A549 (cell line): ENCODE data around the gene MZT2A. TPM values are rescaled to one million over a fixed set of nuclear protein-coding genes. Genes with fewer than 3 reads are reported as not detected.
"Not testable (repeated sequence)": the region's sequence is repeated elsewhere in the genome, so short reads cannot be mapped to it uniquely, and the experiment has no call there.

Experiments
- ATAC-seq, 2 experiments: fragments of 200-7000 bp in 1 of 2; fragments of >200 bp in 1 of 2; cut with Nextera tagmentation in 1 of 2; cut with Tn5 transposase in 1 of 2; 3 replicates each; pipeline versions ENCODE4 v1.8.0 to v1.9.1; 2018 to 2020; ENCODE audit warnings: mild to moderate bottlenecking in 1 of 2, moderate library complexity in 1 of 2
- CTCF ChIA-PET: fragments of 300-600 bp; sonication (Branson Sonifier 250); formaldehyde crosslinking; extraction: SDS; loops from one replicate; lab custom pipeline; 2021; ENCODE audit warnings: antibody characterized with exemption, inconsistent platforms; lab: Yijun Ruan, JAX
- POLR2A ChIA-PET: fragments of 350-600 bp; formaldehyde crosslinking; extraction: SDS; loops from one replicate; lab custom pipeline; 2021; ENCODE audit warnings: antibody characterized with exemption, inconsistent platforms; lab: Yijun Ruan, JAX
- DNase-seq, 2 experiments: peaks; one replicate each; pipeline versions ENCODE4 v3.0.0 to v3.0.0-alpha.2; 2011 to 2016; ENCODE audit warnings: low read depth in 1 of 2, low spot score in 1 of 2
- FAIRE-seq: peaks from 2 replicates; lab custom pipeline; 2011; peaks lifted over from hg19 to GRCh38; lab: Jason Lieb, UNC
- H3K27ac ChIP-seq, 2 experiments: fragments of >200 bp; sonication (Bioruptor Twin); formaldehyde crosslinking; 3 replicates each; pipeline ENCODE4 v1.5.1; 2016 to 2017
- H3K4me1 ChIP-seq: fragments of >200 bp; sonication (Bioruptor Twin); formaldehyde crosslinking; 3 replicates; pipeline ENCODE4 v1.6.1; 2016
- H3K4me2 ChIP-seq: fragments of >200 bp; sonication (Bioruptor Twin); formaldehyde crosslinking; 3 replicates; pipeline ENCODE4 v1.6.1; 2016
- H3K4me3 ChIP-seq: fragments of >200 bp; sonication (Bioruptor Twin); formaldehyde crosslinking; 3 replicates; pipeline ENCODE4 v1.5.1; 2016
- H3K9me3 ChIP-seq: fragments of >200 bp; sonication (Bioruptor Twin); formaldehyde crosslinking; 3 replicates; pipeline ENCODE4 v1.6.1; 2016
- WGBS: methylation state at CpG from one replicate; pipeline ENCODE4 v1.1.6; 2017; ENCODE audit errors: missing lambda C conversion rate; 5-methylcytosine and 5-hydroxymethylcytosine counted together
- polyA plus RNA-seq, 4 experiments: library from polyadenylated mRNA; depleted of rRNA in 3 of 4; stranded (reverse); fragments of >200 nt; fragmentation: RNase III in 1 of 4; extraction: RNeasy Plus Mini Kit Qiagen cat#74134 plus additional on column Dnase treatment in 1 of 4; gene quantifications; 2 replicates in 3 of 4; 3 replicates in 1 of 4; pipeline ENCODE4 v1.2.3, GENCODE V29; 2011 to 2017
- TF ChIP-seq, protein P1 (sequence below): fragments of >200 bp; sonication (Bioruptor Twin); formaldehyde crosslinking; IDR thresholded peaks from 3 replicates; pipeline ENCODE4 v1.5.1; 2016

MZT2A gene
- polyA plus RNA-seq, 2 of the 4 experiments (the other 2 are of a cell fraction) = 69.2 to 119 TPM

DNA sequence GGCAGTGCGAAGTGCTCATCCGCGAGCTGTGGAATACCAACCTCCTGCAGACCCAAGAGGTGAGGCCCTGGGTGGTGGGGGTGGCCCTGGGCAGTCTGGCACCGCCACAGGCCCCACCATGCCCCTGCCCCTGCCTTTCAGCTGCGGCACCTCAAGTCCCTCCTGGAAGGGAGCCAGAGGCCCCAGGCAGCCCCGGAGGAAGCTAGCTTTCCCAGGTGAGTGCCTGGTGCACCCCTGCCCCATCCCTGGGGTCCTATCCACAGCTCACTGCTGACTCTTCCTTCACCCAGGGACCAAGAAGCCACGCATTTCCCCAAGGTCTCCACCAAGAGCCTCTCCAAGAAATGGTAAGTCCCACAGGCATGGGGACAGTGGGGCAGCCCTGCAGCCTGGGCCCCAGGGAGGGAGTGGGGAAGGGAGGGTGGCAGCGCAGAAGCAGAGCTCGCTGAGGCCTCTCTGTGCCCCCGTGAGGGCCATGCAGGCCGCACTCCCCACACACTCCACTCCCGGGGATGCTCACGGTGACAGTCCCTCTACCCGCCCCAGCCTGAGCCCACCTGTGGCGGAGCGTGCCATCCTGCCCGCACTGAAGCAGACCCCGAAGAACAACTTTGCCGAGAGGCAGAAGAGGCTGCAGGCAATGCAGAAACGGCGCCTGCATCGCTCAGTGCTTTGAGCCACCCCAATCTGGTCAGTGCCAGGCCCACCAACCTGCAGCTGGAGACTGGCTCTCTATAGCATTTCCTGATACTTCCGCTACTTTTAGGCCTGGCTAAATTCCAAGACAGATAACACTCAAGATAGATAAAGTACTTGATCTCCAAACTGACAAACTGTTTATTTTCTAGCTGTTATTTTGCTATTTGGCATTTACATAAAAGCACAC, 40.8 kb upstream of the MZT2A start:
- H3K4me3 ChIP-seq, H3K9me3 ChIP-seq, H3K4me1 ChIP-seq, H3K4me2 ChIP-seq, H3K27ac ChIP-seq, CTCF ChIA-PET, ATAC-seq, POLR2A ChIA-PET, DNase-seq: not testable (repeated sequence)
- FAIRE-seq = peak; percentile 54
- WGBS = 83% methylated on average over 17 of the region's 23 CpGs

DNA sequence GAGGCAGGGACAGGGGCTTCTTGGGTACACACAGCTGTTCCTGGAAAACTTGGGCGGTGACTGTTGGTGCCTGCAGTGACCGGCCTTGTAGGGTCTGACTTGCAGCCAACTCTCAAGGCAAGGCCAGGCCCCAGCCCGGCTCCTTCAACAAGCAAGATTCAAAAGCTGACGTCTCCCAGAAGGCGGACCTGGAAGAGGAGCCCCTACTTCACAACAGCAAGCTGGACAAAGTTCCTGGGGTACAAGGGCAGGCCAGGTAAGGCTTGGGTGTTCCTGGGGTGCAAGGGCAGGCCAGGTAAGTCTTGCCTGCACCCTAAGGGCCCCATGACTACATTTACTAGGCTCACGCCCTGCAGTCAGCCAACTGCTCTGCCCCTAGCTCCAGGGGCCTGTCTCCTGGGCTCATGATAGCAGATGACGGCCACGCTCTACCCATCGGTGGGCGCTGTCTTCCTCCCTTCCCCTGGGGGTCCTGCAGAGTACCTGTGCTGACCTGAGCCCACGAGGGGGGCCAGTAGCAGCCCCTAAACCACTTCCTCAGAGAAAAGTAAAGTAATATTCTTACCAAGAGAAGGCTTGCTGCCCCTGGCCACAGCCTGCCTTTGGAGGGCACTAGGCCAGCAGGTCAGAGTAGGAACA, 39.5 kb upstream of the MZT2A start:
- 70% methylated on average over 5 of the region's 11 CpGs for WGBS
- H3K4me1 ChIP-seq, POLR2A ChIA-PET, H3K4me3 ChIP-seq, H3K9me3 ChIP-seq, FAIRE-seq, DNase-seq, H3K4me2 ChIP-seq, ATAC-seq, H3K27ac ChIP-seq, CTCF ChIA-PET: not testable (repeated sequence)

DNA sequence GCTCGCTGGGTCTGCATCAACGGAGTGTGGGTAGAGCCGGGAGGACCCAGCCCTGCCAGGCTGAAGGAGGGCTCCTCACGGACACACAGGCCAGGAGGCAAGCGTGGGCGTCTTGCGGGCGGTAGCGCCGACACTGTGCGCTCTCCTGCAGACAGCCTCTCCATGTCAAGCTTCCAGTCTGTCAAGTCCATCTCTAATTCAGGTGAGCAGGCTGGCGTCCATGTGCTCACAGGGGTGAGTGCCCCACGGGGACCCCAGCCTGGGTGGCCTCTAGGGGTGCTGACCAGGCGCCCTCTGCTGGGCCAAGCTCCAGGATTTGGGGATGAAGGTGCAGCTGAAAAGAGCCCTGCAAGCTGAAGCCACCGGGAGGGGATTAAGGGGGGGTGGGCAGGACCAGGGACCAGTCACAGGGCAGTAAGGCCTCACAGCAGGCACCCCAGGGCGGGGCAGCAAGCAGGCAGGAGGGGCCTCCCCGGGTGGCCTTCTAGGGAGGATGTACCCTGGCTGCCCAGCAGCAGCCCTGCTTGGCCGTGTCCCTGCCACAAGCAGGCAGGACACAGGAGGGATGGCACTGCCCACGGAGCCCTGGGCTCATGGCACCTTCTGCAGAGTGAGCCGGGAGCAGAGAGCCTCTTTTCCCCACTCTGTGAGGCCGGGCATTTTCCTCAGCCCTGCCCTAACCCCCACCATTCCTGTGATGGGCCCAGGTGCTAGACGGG, 38.6 kb upstream of the MZT2A start:
- FAIRE-seq, H3K27ac ChIP-seq, H3K9me3 ChIP-seq, H3K4me3 ChIP-seq, CTCF ChIA-PET, POLR2A ChIA-PET, H3K4me2 ChIP-seq, H3K4me1 ChIP-seq, DNase-seq: not testable (repeated sequence)
- ATAC-seq = peak in 1 of 2 experiments; percentile 15; a peak in 3 of 6 replicates
- WGBS = 91% methylated on average over 15 of the region's 22 CpGs
- TF ChIP-seq, protein P1, sequence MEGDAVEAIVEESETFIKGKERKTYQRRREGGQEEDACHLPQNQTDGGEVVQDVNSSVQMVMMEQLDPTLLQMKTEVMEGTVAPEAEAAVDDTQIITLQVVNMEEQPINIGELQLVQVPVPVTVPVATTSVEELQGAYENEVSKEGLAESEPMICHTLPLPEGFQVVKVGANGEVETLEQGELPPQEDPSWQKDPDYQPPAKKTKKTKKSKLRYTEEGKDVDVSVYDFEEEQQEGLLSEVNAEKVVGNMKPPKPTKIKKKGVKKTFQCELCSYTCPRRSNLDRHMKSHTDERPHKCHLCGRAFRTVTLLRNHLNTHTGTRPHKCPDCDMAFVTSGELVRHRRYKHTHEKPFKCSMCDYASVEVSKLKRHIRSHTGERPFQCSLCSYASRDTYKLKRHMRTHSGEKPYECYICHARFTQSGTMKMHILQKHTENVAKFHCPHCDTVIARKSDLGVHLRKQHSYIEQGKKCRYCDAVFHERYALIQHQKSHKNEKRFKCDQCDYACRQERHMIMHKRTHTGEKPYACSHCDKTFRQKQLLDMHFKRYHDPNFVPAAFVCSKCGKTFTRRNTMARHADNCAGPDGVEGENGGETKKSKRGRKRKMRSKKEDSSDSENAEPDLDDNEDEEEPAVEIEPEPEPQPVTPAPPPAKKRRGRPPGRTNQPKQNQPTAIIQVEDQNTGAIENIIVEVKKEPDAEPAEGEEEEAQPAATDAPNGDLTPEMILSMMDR = peak; percentile 23; the same call in 2 of the 3 replicates

DNA sequence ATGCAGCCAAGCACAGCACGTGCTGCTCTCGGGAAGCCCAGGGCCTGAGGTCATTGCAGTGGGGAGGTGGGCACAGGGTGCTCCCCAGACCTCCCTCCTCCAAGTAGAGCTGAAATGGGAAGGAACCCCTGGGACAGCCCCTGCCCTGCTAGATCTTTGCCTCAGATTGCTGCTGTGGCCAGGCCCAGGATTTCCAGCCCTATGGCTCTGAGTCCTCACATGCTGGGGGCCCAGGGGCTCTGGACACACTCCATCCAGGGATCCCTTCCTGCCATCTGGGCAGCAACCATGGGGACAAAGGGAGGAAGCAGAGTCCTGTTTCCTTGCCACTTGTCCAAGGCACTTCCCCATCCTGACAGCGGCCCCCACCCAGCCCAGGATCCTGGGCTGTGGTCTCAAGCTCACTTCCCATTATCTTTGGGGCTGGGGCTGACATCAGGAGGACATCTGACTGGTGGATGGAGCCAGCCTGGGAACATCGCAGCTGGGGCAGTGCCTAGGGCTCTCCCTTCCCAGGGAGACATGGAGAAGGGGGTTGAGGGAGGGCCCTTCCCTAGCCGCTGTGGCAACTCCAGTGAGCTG, 37.8 kb upstream of the MZT2A start:
- DNase-seq, CTCF ChIA-PET, H3K9me3 ChIP-seq, FAIRE-seq, POLR2A ChIA-PET, H3K27ac ChIP-seq, ATAC-seq, H3K4me2 ChIP-seq, H3K4me1 ChIP-seq, H3K4me3 ChIP-seq: not testable (repeated sequence)
- WGBS = 100% methylated on average over 2 of the region's 5 CpGs

DNA sequence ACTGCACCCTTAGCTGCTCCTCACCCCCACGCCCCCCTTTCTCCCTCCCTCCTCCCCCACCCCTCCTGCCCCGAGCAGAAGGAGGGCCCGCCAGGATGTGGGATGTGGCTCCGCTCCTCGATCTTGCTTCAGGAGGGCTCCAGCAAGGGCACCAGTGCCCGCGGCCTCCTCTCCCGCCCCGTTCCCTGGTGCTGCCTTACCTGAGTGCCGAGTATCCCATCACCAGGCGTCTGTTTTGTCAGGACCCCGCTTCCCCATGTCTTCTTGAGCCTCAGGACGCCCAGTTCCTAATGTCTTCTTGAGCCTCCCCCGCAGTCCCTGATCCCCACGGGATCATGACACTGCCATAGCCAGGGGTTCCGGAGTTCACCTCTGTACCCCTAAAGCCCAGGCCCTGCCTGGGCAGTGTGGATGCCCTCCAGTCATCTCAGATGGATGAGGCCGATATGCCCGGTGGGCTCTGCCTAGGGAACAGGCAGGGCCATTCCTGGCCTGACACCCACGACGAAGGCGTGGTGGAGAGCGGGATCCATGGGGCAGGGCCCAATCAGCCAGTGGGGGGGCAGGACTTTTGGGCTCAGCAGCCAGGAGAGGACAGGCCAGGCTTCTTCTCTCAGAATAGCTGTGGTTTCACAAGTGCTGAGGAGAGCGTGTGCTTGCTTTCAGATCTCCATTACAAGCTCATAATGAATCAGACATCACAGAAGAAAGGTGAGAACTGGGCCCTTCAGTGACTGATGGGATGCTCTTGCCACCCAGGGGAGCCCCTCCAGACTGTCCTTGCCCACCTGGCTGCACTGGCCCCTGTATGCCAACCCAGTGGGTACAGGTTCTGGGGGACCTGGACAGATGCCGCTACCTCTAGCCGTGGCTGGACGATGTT, 37.0 kb upstream of the MZT2A start:
- ATAC-seq, H3K4me1 ChIP-seq, DNase-seq, POLR2A ChIA-PET, CTCF ChIA-PET, H3K27ac ChIP-seq, H3K4me2 ChIP-seq, H3K4me3 ChIP-seq, FAIRE-seq, H3K9me3 ChIP-seq: not testable (repeated sequence)
- 93% methylated on average over 15 of the region's 26 CpGs for WGBS

DNA sequence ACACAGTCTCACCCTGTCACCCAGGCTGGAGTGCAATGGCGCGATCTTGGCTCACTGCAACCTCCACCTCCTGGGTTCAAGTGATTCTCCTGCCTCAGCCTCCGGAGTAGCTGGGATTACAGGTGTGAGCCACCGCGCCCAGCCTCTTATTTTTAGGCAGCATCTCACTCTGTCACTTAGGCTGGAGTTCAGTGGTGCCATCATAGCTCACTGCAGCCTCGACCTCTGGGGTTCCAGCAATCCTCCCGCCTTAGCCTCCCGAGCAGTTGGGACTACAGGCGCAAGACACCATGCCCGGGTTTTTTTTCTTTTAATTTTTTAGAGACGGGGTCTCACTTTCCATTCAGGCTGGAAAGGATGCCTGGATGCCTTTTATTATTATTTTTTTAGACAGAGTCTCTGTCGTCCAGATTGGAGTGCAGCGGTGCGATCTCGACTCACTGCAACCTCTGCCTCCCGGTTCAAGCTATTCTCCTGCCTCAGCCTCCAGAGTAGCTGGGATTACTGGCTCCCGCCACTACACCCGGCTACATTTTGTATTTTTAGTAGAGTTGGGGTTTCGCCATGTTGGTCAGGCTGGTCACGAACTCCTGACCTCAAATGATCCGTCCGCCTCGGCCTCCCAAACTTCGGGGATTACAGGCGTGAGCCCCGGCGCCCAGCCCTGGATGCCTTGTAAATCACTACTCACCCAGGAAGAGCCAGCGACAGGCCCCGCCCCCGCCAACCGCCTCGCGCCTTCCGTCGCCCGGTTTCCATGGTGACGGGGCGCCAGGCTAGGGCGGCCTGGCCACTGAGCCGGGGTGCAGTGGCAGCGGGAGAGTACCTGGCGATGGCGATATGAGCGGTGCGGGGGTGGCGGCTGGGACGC, 35.2 kb upstream of the MZT2A start, which contains the start of gene CCDC74A:
TSS of gene CCDC74A (plus strand) at position 758 of the 871 bp plus-strand sequence. CDS start at position 841, 83 bp downstream.
- H3K4me1 ChIP-seq, FAIRE-seq, H3K9me3 ChIP-seq, POLR2A ChIA-PET: not testable (repeated sequence)
- Histone ChIP-seq H3K4me2 (peak within 1 kb of the TSS; percentile 83), H3K27ac (peak within 1 kb of the TSS; percentile 83 to 87), H3K4me3 (peak within 1 kb of the TSS; percentile 58)
- CTCF ChIA-PET = interaction anchor here (1.3 kb wide), 1 partner anchor 35 kb away, joined by 5 read pairs; the partner anchor contains the start of gene MZT2A
- ATAC-seq (peak; percentile 91 to 93), DNase-seq (peak in 1 of 2 experiments; percentile 72)
- 43% methylated on average over 23 of the region's 47 CpGs for WGBS

DNA sequence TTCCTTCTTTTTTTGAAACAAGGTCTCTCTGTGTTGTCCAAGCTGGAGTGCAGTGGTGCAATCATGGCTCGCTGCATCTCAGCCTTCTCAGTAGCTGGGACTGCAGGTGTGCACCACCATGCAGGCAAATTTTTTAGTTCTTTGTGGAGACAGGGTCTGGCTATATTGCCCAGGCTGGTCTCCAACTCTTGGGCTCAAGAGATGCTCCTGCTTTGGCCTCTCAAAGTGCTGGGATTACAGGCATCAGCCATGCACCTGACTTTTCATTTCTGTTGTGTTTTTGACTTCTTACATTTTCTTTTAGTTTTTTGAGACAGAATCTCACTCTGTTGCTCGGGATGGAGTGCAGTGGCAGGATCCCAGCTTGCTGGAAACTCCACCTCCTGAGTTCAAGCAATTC, 33.1 kb upstream of the MZT2A start:
- CTCF ChIA-PET = interaction anchor here (1.3 kb wide), 1 partner anchor 32 kb away, joined by 3 read pairs; no protein-coding TSS in a partner anchor
- FAIRE-seq, H3K4me1 ChIP-seq, POLR2A ChIA-PET, DNase-seq, H3K4me2 ChIP-seq, H3K9me3 ChIP-seq, ATAC-seq, H3K4me3 ChIP-seq, H3K27ac ChIP-seq: not testable (repeated sequence)
- WGBS = 89% methylated on average over 2 of the region's 2 CpGs
